ENCODE results near the gene FLT3. TPM values are rescaled to one million over a fixed set of nuclear protein-coding genes. Genes with fewer than 3 reads are reported as not detected.
A peak's percentile ranks its signal among the peaks of the same experiment; 100 is the strongest.

FLT3 gene
- total and polyA plus RNA-seq, 2 of the 13 experiments (the other 11 are each of a cell fraction or from before 2014, with no cell fraction given): not detected

GRCh38 chr13:27960362-27961226, 139.8 kb downstream of the FLT3 start (continued):
- TF ChIP-seq ZNF773 (CRISPR knock-in tag; IDR thresholded peaks at IDR 0.05; ENCODE audit: borderline replicate concordance): no peak
- TF ChIP-seq RFXANK (CRISPR knock-in tag; IDR thresholded peaks at IDR 0.05): no peak
- TF ChIP-seq ZNF225 (CRISPR knock-in tag; IDR thresholded peaks at IDR 0.05): 0 out of 2 replicates have a peak, but pooled peaks have one; percentile 42
- peak; percentile 60; the same call in 1 of the 2 replicates for TF ChIP-seq ZNF441 (CRISPR knock-in tag; IDR thresholded peaks at IDR 0.05; ENCODE audit: borderline replicate concordance)
- TF ChIP-seq CEBPB (IDR thresholded peaks at IDR 0.05; ENCODE audit: borderline replicate concordance, low read depth, low read length): peak; percentile 92
- TF ChIP-seq GTF3A (CRISPR knock-in tag; conservative IDR thresholded peaks at IDR 0.05): 0 out of 2 replicates have a peak, but pooled peaks have one; percentile 71
- no peak for TF ChIP-seq HES4 (CRISPR knock-in tag; IDR thresholded peaks at IDR 0.05; ENCODE audit: borderline replicate concordance)
- no peak for TF ChIP-seq ZNF326 (CRISPR knock-in tag; IDR thresholded peaks at IDR 0.05; ENCODE audit: borderline replicate concordance)
- no peak for TF ChIP-seq U2AF2 (IDR thresholded peaks at IDR 0.05; ENCODE audit: low read depth, low read length)
- 0 out of 2 replicates have a peak, but pooled peaks have one; percentile 63 for TF ChIP-seq SAFB2 (CRISPR knock-in tag; IDR thresholded peaks at IDR 0.05; ENCODE audit: borderline replicate concordance, low read depth)
- peak; percentile 77; the same call in 1 of the 2 replicates for TF ChIP-seq TFDP2 (CRISPR knock-in tag; IDR thresholded peaks at IDR 0.05)
- peak; percentile 12; the same call in 1 of the 2 replicates for TF ChIP-seq SMC3 (IDR thresholded peaks at IDR 0.05; ENCODE audit: low read length)
- TF ChIP-seq NFATC3 (CRISPR knock-in tag; IDR thresholded peaks at IDR 0.05): no peak
- peak; percentile 79 for TF ChIP-seq TEAD3 (CRISPR knock-in tag; optimal IDR thresholded peaks at IDR 0.05; ENCODE audit: borderline replicate concordance)
- TF ChIP-seq ZNF496 (CRISPR knock-in tag; IDR thresholded peaks at IDR 0.05; ENCODE audit: insufficient replicate concordance): no peak
- TF ChIP-seq ZNF207 (IDR thresholded peaks at IDR 0.05; ENCODE audit: borderline replicate concordance): no peak
- no peak for TF ChIP-seq ZNF329 (CRISPR knock-in tag; IDR thresholded peaks at IDR 0.05; ENCODE audit: low read depth)
- peak; percentile 74 for TF ChIP-seq ZNF501 (CRISPR knock-in tag; IDR thresholded peaks at IDR 0.05)
- TF ChIP-seq MTA3 (CRISPR knock-in tag; IDR thresholded peaks at IDR 0.05): no peak
- TF ChIP-seq TERF1 (CRISPR knock-in tag; IDR thresholded peaks at IDR 0.05): no peak; the same call in 1 of the 2 replicates
- TF ChIP-seq ZSCAN30 (CRISPR knock-in tag; IDR thresholded peaks at IDR 0.05): no peak
- peak; percentile 78; the same call in 1 of the 2 replicates for TF ChIP-seq ZNF331 (CRISPR knock-in tag; IDR thresholded peaks at IDR 0.05)
- TF ChIP-seq ZSCAN31 (CRISPR knock-in tag; IDR thresholded peaks at IDR 0.05; ENCODE audit: low read depth): 0 out of 2 replicates have a peak, but pooled peaks have one; percentile 65
- no peak for TF ChIP-seq ZNF251 (CRISPR knock-in tag; IDR thresholded peaks at IDR 0.05)
- TF ChIP-seq DNMT1 (CRISPR knock-in tag; IDR thresholded peaks at IDR 0.05): peak; percentile 34; the same call in 1 of the 2 replicates
- 0 out of 2 replicates have a peak, but pooled peaks have one; percentile 37 for TF ChIP-seq FOXK1 (CRISPR knock-in tag; IDR thresholded peaks at IDR 0.05; ENCODE audit: borderline replicate concordance, low read depth)
- no peak for TF ChIP-seq FUBP1 (CRISPR knock-in tag; IDR thresholded peaks at IDR 0.05; ENCODE audit: borderline replicate concordance)
